T-helper 1 cell treated with Interleukin-12 subunit alpha and Interleukin-12 subunit beta and Interleukin-4 antibody, amounts not matched to agents 30 ng/mL and 1 ng/mL, for 36 hours (primary cell): ENCODE results near the gene MYH4. TPM values are rescaled to one million over a fixed set of nuclear protein-coding genes. Genes with fewer than 3 reads are reported as not detected.

Experiments used
- intact Hi-C: fragments of 100-400 bp; cut with micrococcal nuclease; formaldehyde crosslinking; loops from one replicate; pipeline ENCODE4 v1.15.1; 2024
- total RNA-seq: library from RNA; stranded (reverse); gene quantifications from 2 replicates; pipeline ENCODE4 v1.2.3, GENCODE V29; 2022

Gene MYH4
- total RNA-seq, 1 donor from 2014 or later: not detected

- intact Hi-C loops: no loop called here
Measured at GRCh38 chr17:10421900-10422542, 47.3 kb downstream of the MYH4 start, which contains the start of gene MYH8. MYH8 (minus strand) TSS chr17:10421950; CDS start chr17:10420227, 1,723 bp downstream.

DNA sequence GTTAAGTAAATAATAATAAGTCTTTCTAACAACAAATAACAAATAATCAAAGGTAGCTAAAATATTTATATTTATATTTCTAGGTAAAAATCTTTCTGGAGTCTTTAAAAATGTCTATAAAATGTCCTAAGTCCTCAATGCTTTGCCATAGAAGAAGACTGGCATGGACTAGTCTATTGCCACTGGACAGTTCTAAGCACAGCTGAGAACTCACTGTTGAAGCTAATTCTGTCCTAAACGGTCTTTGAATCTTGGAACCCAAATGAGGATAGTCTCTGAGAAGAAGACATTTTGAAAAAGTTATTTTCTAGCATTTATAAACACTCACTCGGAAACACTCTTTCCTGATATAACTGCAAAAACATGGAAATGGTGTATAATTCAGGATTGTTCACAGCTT is 48.1 kb downstream of the MYH4 start:
- intact Hi-C loops: no loop called here

- intact Hi-C loops: no loop called here
Measured at GRCh38 chr17:10420811-10421210, 48.5 kb downstream of the MYH4 start.

- intact Hi-C loops: no loop called here
Measured at GRCh38 chr17:10417431-10417830, 51.9 kb downstream of the MYH4 start.

DNA sequence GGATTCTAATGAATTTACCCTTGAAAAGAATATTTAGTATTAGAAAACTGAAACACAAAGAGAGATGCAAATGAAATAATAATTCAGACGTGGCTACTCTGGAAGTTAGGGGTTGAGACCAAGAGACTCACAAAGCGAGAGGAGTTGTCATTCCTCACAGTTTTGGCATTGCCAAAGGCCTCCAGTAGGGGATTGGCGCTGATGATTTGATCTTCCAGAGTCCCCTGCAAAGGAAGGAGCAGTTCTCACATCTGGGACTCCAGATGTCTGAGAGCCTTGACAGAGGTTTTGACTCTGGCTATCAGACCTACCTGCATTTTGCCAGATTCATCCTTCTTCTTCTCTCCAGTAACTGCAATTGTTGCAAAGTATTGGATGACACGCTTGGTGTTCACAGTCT is 54.2 kb downstream of the MYH4 start:
- intact Hi-C loops: no loop called here

GRCh38 chr17:10403589-10403988 is 65.8 kb downstream of the MYH4 start:
- intact Hi-C loops: no loop called here

- intact Hi-C loops: no loop called here
Measured at GRCh38 chr17:10398352-10398751, 71.0 kb downstream of the MYH4 start.

- intact Hi-C loops: no loop called here
Measured at GRCh38 chr17:10396524-10397163, 72.7 kb downstream of the MYH4 start.

DNA sequence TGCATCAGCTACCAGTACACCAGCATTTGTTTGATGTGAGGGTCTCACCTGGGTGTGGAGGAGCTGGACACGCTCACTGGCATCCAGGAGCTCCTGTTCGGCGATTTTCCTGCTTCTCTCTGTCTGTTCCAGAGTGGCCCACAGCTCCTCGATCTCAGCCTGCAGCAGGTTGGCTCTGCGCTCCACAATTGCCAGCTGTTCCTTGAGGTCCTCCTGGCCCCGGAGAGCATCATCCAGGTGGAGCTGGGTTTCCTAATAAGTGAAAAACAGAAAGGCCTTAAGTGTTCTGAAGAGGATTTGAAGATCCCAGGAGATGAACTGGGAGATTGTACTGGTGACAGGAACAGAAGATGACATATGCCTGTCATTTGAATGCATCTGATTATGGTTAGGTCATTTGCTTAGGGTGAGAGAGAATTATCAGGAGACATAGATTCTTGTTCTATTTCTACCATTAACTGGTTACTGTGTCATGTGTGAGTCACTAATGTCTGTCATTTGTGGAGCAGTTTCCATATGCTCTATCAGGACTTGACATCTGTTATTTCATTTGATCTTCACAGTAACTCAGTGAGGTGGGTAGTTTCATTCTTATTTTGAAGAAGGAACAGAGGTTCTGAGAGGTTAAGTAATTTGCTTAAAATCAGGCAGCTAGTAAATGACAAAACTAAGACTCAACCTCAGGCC is 75.0 kb downstream of the MYH4 start:
- intact Hi-C loops: no loop called here

Other genes starting within 250 kb of the MYH4 start
- gene MYH13, start 96.6 kb downstream of the MYH4 start, total RNA-seq: not detected in 2 replicates
- gene MYH8, start 47.6 kb downstream of the MYH4 start, total RNA-seq: not detected in 2 replicates
- not detected in 2 replicates for gene MYH1, start 49.0 kb upstream of the MYH4 start, total RNA-seq
- gene MYH2, start 80.1 kb upstream of the MYH4 start, total RNA-seq: not detected in 2 replicates
- 6.1 TPM in 2 replicates for gene MYH3, start 187.8 kb upstream of the MYH4 start, total RNA-seq
- 26.3 and 28.1 TPM in 2 replicates for gene SCO1, start 228.0 kb upstream of the MYH4 start, total RNA-seq
- 12.2 and 12.7 TPM in 2 replicates for gene ADPRM, start 228.0 kb upstream of the MYH4 start, total RNA-seq